HG02970 (cell line): Measurements from ENCODE around the gene GOLGA2.

Source experiments
- ATAC-seq: cut with Tn5 transposase; IDR thresholded peaks from one replicate; pipeline ENCODE4 v1.9.1; 2021; ENCODE audit warnings: mild to moderate bottlenecking, moderate library complexity, moderate number of reproducible peaks; ENCODE audit not compliant: unreplicated experiment, low FRiP score

Gene GOLGA2, protein sequence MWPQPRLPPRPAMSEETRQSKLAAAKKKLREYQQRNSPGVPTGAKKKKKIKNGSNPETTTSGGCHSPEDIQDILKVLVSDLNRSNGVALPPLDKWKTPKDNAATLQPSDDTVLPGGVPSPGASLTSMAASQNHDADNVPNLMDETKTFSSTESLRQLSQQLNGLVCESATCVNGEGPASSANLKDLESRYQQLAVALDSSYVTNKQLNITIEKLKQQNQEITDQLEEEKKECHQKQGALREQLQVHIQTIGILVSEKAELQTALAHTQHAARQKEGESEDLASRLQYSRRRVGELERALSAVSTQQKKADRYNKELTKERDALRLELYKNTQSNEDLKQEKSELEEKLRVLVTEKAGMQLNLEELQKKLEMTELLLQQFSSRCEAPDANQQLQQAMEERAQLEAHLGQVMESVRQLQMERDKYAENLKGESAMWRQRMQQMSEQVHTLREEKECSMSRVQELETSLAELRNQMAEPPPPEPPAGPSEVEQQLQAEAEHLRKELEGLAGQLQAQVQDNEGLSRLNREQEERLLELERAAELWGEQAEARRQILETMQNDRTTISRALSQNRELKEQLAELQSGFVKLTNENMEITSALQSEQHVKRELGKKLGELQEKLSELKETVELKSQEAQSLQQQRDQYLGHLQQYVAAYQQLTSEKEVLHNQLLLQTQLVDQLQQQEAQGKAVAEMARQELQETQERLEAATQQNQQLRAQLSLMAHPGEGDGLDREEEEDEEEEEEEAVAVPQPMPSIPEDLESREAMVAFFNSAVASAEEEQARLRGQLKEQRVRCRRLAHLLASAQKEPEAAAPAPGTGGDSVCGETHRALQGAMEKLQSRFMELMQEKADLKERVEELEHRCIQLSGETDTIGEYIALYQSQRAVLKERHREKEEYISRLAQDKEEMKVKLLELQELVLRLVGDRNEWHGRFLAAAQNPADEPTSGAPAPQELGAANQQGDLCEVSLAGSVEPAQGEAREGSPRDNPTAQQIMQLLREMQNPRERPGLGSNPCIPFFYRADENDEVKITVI

DNA sequence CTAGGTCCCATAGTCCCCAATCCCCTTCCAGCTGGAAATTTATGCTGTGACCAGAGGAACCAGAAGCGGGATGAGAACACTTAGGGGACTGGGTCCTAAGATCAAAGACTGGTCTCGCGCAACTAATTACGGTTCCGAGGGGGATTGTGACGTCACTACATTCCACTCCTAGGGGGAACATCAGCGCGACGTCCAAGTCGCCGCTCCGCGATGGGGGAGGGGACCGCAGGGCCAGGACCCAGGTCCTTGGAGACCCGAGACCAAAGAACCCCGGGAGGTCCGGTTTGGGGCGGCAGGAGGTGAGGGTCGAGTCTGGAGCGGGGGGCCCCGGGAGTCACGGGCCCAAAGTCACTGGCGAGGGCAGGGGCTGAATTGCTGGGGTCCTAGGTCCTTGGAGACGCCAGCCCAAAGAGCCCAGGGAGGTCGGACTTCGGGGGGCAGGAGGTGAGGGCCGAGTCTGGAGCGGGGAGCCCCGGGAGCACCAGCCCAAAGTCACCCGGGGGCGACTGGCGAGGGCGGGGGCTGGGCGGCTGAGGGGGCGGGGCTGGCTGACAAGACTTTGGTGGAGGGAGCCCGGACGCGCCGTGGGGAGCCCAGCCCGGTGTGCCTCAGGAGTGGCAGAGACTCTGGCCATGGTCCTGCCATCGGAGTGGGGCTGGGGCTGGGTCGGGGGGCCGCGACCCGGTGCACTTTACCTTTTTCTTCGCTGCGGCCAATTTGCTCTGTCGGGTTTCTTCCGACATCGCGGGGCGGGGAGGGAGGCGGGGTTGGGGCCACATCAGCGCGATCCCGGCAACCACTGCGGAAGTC, at the start of gene GOLGA2:
GOLGA2 (minus strand) TSS at position 810 of the 810 bp plus-strand sequence; CDS start at position 779, 31 bp downstream.
- ATAC-seq, result peak; percentile 49

GRCh38 chr9:128324401-128324800, 48.6 kb upstream of the GOLGA2 start:
- no peak for ATAC-seq

DNA sequence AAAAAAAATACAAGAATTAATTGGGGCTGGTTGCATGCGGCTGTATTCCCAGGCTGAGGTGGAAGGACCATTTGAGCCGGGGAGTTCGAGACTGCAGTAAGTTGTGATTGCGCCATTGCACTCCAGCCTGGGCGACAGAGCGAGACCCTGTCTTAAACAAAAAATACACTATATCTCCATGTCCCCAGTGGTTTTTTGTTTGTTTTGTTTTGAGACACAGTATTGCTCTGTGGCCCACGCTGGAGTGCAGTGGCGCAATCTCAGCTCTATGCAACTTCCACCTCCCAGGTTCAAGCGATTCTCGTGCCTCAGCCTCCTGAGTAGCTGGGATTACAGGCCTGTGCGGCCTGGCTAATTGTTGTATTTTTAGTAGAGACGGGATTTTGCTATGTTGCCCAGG, 48.0 kb upstream of the GOLGA2 start:
- ATAC-seq, result no peak

DNA sequence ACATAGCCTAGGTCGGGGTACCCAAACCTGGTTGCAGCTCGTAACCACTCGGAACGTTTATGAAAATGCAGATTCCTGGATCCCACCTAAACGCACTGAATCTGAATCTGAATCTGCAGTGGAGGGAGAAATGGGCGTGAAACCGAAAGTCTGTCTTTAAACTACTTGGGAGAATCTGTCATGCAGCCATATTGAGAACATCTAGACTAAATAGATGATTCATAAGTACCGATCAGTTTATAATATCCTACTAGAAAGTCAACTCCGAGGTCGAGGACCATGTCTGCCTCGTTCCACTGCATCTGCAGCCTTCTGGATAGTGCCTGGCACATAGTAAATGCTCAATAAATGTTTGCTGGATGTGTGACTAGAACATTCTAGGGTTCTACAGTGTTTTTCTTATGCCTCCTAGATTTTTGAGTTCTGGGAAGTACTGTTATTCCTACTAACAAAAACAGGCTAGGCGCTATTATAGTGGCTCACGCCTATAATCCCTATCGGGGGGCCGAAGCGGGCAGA, 47.5 kb upstream of the GOLGA2 start:
- ATAC-seq, result no peak

- ATAC-seq, result peak; percentile 80
Observed at GRCh38 chr9:128322404-128323211, 46.8 kb upstream of the GOLGA2 start, which contains the start of the genes COQ4 and TRUB2. COQ4 (plus strand) TSS chr9:128322839; CDS start chr9:128322859, 20 bp downstream. TRUB2 (minus strand) TSS chr9:128322447; CDS start chr9:128322408, 39 bp downstream.

DNA sequence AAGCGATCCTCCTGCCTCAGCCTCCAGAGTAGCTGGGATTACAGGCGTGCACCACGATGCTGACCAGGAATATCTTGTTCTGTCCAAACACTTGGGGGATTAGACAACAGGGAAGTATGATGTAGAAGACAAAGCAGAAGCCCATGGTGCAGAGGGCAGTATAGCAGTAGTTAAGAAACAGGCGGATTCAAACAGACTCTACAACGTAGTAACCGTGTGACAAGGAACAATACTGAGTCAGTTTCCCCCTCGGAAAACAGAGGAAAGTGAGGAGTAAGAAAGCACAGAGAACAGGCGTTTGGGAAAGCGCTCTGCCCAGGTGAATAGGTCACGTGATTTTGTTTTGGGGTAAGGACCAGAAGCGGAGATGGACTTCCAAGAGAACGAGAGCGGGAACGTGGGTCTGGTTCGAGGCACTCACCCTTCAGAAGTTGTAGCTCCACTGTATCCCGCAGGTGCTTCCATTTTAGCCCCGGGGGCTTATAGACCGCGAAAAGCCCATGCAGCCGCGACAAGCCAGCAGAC, 46.1 kb upstream of the GOLGA2 start:
- peak; percentile 15 for ATAC-seq

DNA sequence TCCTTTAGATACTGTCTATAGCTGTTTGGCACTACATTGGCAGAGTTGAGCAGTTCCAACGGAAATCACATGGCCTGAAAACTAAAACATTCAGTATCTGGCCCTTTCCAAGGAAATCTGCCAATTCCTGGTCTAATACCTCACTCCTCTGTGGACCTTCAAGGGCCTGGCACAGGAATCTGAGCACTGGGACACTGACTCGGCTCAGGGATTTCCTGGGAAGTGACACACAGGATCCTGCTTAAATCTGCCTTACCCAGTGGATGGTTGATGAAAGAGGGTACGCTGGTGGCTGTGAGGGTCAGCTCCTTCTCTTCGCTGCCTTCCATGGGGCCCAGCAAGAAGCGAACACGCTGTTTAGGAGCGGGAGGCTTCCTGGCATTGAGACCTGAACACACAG, 45.5 kb upstream of the GOLGA2 start:
- ATAC-seq, result no peak

DNA sequence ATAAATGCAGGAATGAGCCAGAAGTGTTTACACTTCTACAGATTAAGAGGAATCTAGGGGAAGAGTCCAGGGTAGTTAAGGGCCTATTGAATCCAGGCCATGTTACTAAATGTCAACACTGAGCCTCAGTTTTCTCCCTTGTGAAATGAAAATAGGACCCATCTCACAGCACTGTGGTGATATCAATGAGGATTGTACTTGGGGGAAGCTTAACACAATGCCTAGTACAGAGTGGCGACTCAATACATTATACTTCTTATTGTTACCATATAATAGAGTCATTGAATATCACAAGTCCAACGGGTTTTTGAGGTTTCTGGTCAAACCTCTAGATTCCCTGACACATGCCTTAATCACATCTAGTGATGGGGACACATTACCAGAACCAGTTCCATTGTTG, 41.8 kb upstream of the GOLGA2 start:
- no peak for ATAC-seq

DNA sequence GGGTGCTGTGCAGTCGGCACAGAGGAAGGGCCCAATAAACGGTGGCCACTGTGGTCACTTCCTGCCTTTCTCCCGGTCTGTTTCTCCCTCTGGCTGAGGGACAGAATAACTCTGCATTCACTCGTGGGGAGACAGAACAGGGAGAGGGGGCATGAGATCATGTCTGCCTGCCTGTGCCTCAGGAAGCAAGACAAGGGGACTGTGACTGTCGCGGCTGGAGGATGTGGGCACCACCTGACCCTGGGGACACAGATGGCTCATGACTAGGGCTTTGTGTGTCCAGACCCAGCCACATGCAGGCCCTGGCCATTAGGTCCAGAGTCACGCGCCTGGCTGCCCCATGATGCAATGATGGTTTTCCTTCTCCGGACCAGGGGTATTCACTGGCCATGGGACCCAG, 40.6 kb upstream of the GOLGA2 start:
- no peak for ATAC-seq

DNA sequence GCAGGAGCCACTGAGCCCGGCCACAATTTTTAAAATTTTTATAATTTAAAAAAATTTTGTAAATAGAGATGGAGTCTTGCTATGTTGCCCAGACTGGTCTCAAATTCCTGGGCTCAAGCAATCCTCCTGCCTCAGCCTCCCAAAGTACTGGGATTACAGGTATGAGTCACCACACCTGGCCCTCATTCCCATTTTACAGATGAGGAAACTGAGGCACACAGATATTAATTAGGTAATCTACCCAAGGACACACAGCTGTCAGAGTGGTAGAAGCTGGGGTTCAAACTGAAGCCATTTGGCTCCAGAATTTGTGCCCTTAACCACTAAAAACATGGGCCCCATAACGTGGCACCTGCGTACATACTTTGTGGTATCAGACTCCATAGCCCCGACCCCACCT, 38.9 kb upstream of the GOLGA2 start:
- no peak for ATAC-seq

DNA sequence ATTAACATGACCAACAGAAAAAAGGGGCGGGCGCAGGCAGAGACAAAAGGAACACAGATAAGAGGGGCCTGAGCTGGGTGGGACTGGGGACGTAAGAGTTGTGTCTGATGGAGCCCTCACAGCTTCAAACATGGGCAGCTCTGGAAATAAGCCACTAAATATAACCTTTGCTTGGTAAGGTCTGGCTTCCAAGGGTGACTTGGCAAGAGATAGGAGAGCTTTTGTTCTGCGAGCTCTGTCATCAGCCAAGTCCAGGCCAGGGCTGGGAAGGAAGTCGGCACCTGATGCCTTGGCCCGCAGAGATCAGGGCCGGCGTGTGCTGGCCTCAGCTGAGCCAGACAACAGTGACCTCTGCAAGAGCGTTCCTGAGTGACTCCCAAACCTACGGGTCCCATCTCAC, 34.7 kb upstream of the GOLGA2 start:
- no peak for ATAC-seq

GRCh38 chr9:128309551-128309950, 33.7 kb upstream of the GOLGA2 start:
- ATAC-seq, result no peak

DNA sequence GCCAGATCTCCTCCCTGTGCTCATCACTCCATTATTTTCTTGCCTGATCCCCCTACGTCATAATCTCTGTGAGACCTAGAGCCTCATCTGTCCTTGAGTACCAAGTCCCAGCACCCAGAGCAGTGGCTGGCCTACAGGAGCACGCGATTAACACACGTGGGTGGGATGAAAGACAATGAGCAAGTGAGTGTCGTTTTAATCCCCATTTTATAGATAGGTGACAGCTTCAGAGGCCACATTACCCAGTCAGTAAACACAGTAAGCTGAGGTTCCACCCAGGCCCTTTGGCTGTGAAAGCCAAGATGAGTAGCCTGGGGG, 29.1 kb upstream of the GOLGA2 start:
- no peak for ATAC-seq

- ATAC-seq, result no peak
Observed at GRCh38 chr9:128304136-128304970, 28.5 kb upstream of the GOLGA2 start.

- no peak for ATAC-seq
Observed at GRCh38 chr9:128298535-128299482, 23.0 kb upstream of the GOLGA2 start.

GRCh38 chr9:128297221-128297773, 21.5 kb upstream of the GOLGA2 start:
- no peak for ATAC-seq
